GM23338 (cell line): Measurements from ENCODE around the gene AKR1C4. TPM values are rescaled to one million over a fixed set of nuclear protein-coding genes. Genes with fewer than 3 reads are reported as not detected.

Experiments used
- ATAC-seq: fragments of 200-7000 bp; cut with Tn5 transposase; 3 replicates; pipeline ENCODE4 v1.9.1; 2020
- DNase-seq: peaks from one replicate; pipeline ENCODE4 v3.0.0-alpha.2; 2015; ENCODE audit warnings: low spot score
- H2AFZ ChIP-seq: fragments of 200-600 bp; sonication (generic); 2 replicates; pipeline ENCODE4 v1.8.0; 2016; ENCODE audit warnings: antibody characterized with exemption, mild to moderate bottlenecking, moderate library complexity
- H3F3A ChIP-seq: fragments of 200-600 bp; sonication (generic); replicated peaks from 2 replicates; pipeline ENCODE4 v1.8.0; 2017; ENCODE audit warnings: antibody characterized with exemption, mixed run types, low read depth
- H3K27ac ChIP-seq: fragments of 200-600 bp; sonication (generic); 2 replicates; pipeline ENCODE4 v1.6.1; 2016; ENCODE audit warnings: low read depth
- H3K27me3 ChIP-seq: fragments of 200-600 bp; sonication (generic); 2 replicates; pipeline ENCODE4 v1.8.0; 2016; ENCODE audit warnings: mild to moderate bottlenecking, mixed run types, moderate library complexity; ENCODE audit not compliant: insufficient read depth
- H3K36me3 ChIP-seq: fragments of 200-600 bp; sonication (generic); 2 replicates; pipeline ENCODE4 v1.8.0; 2016; ENCODE audit warnings: mild to moderate bottlenecking; ENCODE audit not compliant: insufficient read depth
- H3K4me1 ChIP-seq: fragments of 200-600 bp; sonication (generic); 2 replicates; pipeline ENCODE4 v1.8.0; 2016; ENCODE audit warnings: mild to moderate bottlenecking, moderate library complexity; ENCODE audit not compliant: insufficient read depth
- H3K4me2 ChIP-seq: fragments of 200-600 bp; sonication (generic); 2 replicates; pipeline ENCODE4 v1.7.1; 2017; ENCODE audit warnings: mixed run types
- H3K4me3 ChIP-seq: fragments of 200-600 bp; sonication (generic); 2 replicates; pipeline ENCODE4 v1.6.1; 2016; ENCODE audit warnings: mixed run types
- H3K79me2 ChIP-seq: fragments of 200-600 bp; sonication (generic); replicated peaks from 2 replicates; pipeline ENCODE4 v1.8.0; 2017; ENCODE audit warnings: mild to moderate bottlenecking; ENCODE audit not compliant: insufficient read depth
- H3K9me2 ChIP-seq: fragments of 200-600 bp; sonication (generic); 2 replicates; pipeline ENCODE4 v1.8.0; 2017; ENCODE audit not compliant: insufficient read depth
- H4K20me1 ChIP-seq: fragments of 200-600 bp; sonication (generic); replicated peaks from 2 replicates; pipeline ENCODE4 v1.8.0; 2017; ENCODE audit warnings: mild to moderate bottlenecking; ENCODE audit not compliant: insufficient read depth
- H3K27ac Mint-ChIP-seq: 2 replicates; pipeline ENCODE4 v1.8.0; 2020; ENCODE audit warnings: inconsistent platforms, mild to moderate bottlenecking, moderate library complexity, mixed read lengths
- H3K27me3 Mint-ChIP-seq: 3 replicates; pipeline ENCODE4 v1.8.0; 2022; ENCODE audit warnings: low read depth, mild to moderate bottlenecking, moderate library complexity, mixed read lengths, inconsistent platforms; ENCODE audit not compliant: insufficient read depth, poor library complexity
- H3K36me3 Mint-ChIP-seq: 3 replicates; pipeline ENCODE4 v1.8.0; 2021; ENCODE audit warnings: low read depth, mild to moderate bottlenecking, inconsistent platforms, moderate library complexity, mixed read lengths
- H3K4me1 Mint-ChIP-seq: 3 replicates; pipeline ENCODE4 v1.8.0; 2020; ENCODE audit warnings: mild to moderate bottlenecking, inconsistent platforms, mixed read lengths
- H3K4me3 Mint-ChIP-seq: 3 replicates; pipeline ENCODE4 v1.8.0; 2021; ENCODE audit warnings: moderate library complexity, mild to moderate bottlenecking, inconsistent platforms, mixed read lengths
- H3K9me3 Mint-ChIP-seq: 3 replicates; pipeline ENCODE4 v1.8.0; 2020; ENCODE audit warnings: moderate library complexity, mild to moderate bottlenecking, inconsistent platforms, mixed read lengths
- CREB1 ChIP-seq: fragments of 250-450 bp; sonication (Bioruptor Pico); IDR thresholded peaks from 2 replicates; pipeline ENCODE4 v1.5.0; 2020; ENCODE audit warnings: low read depth, mild to moderate bottlenecking, moderate library complexity
- EZH2 ChIP-seq: fragments of 200-600 bp; sonication (generic); IDR thresholded peaks from one replicate; pipeline ENCODE4 v1.8.0; 2017; ENCODE audit warnings: antibody characterized with exemption, mild to moderate bottlenecking, low read depth; ENCODE audit not compliant: unreplicated experiment
- EZH2phosphoT487 ChIP-seq: fragments of 200-600 bp; sonication (generic); IDR thresholded peaks from one replicate; pipeline ENCODE4 v1.8.1; 2018; ENCODE audit warnings: antibody characterized with exemption; ENCODE audit not compliant: unreplicated experiment
- JUNB ChIP-seq: IDR thresholded peaks from one replicate; pipeline ENCODE4 v1.6.1; 2016; ENCODE audit warnings: antibody characterized with exemption; ENCODE audit not compliant: unreplicated experiment
- NANOG ChIP-seq: IDR thresholded peaks from 2 replicates; pipeline ENCODE4 v1.6.1; 2016; ENCODE audit warnings: antibody characterized with exemption, borderline replicate concordance
- POLR2AphosphoS5 ChIP-seq: IDR thresholded peaks from 2 replicates; pipeline ENCODE4 v1.6.1; 2016; ENCODE audit warnings: antibody characterized with exemption, low read depth
- REST ChIP-seq: IDR thresholded peaks from one replicate; pipeline ENCODE4 v1.6.1; 2018; ENCODE audit warnings: antibody characterized with exemption; ENCODE audit not compliant: unreplicated experiment
- STAT1 ChIP-seq: IDR thresholded peaks from one replicate; pipeline ENCODE4 v1.6.1; 2016; ENCODE audit warnings: antibody characterized with exemption; ENCODE audit not compliant: unreplicated experiment
- ZNF114 ChIP-seq: fragments of 250-450 bp; sonication (Bioruptor Pico); IDR thresholded peaks from 2 replicates; pipeline ENCODE4 v1.5.0; 2020; ENCODE audit warnings: mild to moderate bottlenecking, moderate library complexity
- ZNF331 ChIP-seq: fragments of 250-450 bp; sonication (Bioruptor Pico); IDR thresholded peaks from 2 replicates; pipeline ENCODE4 v1.5.0; 2020; ENCODE audit warnings: low read depth, mild to moderate bottlenecking, moderate library complexity
- ZNF462 ChIP-seq: fragments of 250-450 bp; sonication (Bioruptor Pico); IDR thresholded peaks from 2 replicates; pipeline ENCODE4 v1.5.0; 2020; ENCODE audit warnings: mild to moderate bottlenecking, moderate library complexity
- polyA plus RNA-seq: library from polyadenylated mRNA; unstranded; fragments of >200 nt; fragmentation: Nextera tagmentation; extraction: Ambion mirVana; gene quantifications from 2 replicates; pipeline ENCODE4 v1.2.1, GENCODE V29; 2016
- total RNA-seq: library from RNA; depleted of rRNA; stranded (reverse); fragments of >200 nt; shearing (Covaris generic); gene quantifications from 2 replicates; pipeline ENCODE4 v1.2.3, GENCODE V29; 2014
- TF ChIP-seq, protein P1 (sequence below): IDR thresholded peaks from 2 replicates; pipeline ENCODE4 v1.6.1; 2016; ENCODE audit warnings: antibody characterized with exemption
- TF ChIP-seq, protein P2 (sequence below), 2 experiments: fragments of 200-600 bp in 1 of 2; sonication (generic) in 1 of 2; conservative IDR thresholded peaks; 2 replicates each; pipeline versions ENCODE4 v1.5.1 to v1.6.1; 2016 to 2017; ENCODE audit warnings: antibody characterized with exemption in 2 of 2, low read depth in 2 of 2, mild to moderate bottlenecking in 2 of 2, moderate library complexity in 1 of 2

The AKR1C4 gene
- total and polyA plus RNA-seq, 2 experiments from 2014 or later = not detected

DNA sequence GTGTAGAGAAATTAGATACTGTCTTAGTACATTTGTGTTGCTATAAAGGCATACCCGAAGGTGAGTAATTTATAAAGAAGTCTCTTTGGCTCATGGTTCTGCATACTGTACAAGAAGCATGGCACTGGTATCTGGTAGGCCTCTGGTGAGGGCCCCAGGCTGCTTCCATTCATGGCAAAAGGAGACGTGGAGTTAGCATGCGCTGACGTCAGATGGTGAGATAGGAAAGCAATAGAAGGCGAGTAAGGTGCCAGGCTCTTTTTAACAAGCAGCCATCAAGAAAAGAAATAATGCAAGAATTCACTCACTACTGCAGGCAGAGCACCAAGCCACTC, 49.8 kb upstream of the AKR1C4 start:
- Mint-ChIP-seq H3K4me1 (no peaks in the 10 kb centered on the region), H3K36me3 (peaks cover 3% of the 10 kb centered on the region; the same call in 1 of the 3 replicates), H3K27ac (no peak overlapping the region), H3K9me3 (peaks cover 61% of the 10 kb centered on the region), H3K4me3 (no peak overlapping the region), H3K27me3 (no peaks in the 10 kb centered on the region)
- no peaks in the 10 kb centered on the region for H4K20me1 ChIP-seq
- no peaks in the 10 kb centered on the region for H3F3A ChIP-seq
- no peak for TF ChIP-seq JUNB
- TF ChIP-seq EZH2 = no peak
- TF ChIP-seq, protein P1, sequence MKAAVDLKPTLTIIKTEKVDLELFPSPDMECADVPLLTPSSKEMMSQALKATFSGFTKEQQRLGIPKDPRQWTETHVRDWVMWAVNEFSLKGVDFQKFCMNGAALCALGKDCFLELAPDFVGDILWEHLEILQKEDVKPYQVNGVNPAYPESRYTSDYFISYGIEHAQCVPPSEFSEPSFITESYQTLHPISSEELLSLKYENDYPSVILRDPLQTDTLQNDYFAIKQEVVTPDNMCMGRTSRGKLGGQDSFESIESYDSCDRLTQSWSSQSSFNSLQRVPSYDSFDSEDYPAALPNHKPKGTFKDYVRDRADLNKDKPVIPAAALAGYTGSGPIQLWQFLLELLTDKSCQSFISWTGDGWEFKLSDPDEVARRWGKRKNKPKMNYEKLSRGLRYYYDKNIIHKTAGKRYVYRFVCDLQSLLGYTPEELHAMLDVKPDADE = no peak
- TF ChIP-seq ZNF331 (CRISPR knock-in tag) = no peak
- TF ChIP-seq NANOG = no peak
- no peak for TF ChIP-seq ZNF114
- no peak for TF ChIP-seq EZH2phosphoT487
- TF ChIP-seq STAT1 = no peak
- no peak for TF ChIP-seq POLR2AphosphoS5
- TF ChIP-seq, protein P2, sequence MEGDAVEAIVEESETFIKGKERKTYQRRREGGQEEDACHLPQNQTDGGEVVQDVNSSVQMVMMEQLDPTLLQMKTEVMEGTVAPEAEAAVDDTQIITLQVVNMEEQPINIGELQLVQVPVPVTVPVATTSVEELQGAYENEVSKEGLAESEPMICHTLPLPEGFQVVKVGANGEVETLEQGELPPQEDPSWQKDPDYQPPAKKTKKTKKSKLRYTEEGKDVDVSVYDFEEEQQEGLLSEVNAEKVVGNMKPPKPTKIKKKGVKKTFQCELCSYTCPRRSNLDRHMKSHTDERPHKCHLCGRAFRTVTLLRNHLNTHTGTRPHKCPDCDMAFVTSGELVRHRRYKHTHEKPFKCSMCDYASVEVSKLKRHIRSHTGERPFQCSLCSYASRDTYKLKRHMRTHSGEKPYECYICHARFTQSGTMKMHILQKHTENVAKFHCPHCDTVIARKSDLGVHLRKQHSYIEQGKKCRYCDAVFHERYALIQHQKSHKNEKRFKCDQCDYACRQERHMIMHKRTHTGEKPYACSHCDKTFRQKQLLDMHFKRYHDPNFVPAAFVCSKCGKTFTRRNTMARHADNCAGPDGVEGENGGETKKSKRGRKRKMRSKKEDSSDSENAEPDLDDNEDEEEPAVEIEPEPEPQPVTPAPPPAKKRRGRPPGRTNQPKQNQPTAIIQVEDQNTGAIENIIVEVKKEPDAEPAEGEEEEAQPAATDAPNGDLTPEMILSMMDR (conservative IDR thresholded peaks at IDR 0.05; ENCODE audit: low read depth in 2 of 2) = no peak
- TF ChIP-seq ZNF462 (CRISPR knock-in tag) = no peak
- TF ChIP-seq REST = no peak
- TF ChIP-seq CREB1 = no peak
- H2AFZ ChIP-seq = no peak overlapping the region
- H3K36me3 ChIP-seq = no peaks in the 10 kb centered on the region
- ATAC-seq (no peak), DNase-seq (no peak)
- H3K4me3 ChIP-seq = no peak overlapping the region
- no peak overlapping the region for H3K27ac ChIP-seq
- peaks cover 8% of the 10 kb centered on the region for H3K9me2 ChIP-seq
- H3K4me2 ChIP-seq = no peak overlapping the region
- H3K4me1 ChIP-seq = no peaks in the 10 kb centered on the region
- no peaks in the 10 kb centered on the region for H3K27me3 ChIP-seq
- H3K79me2 ChIP-seq = no peaks in the 10 kb centered on the region
